Right forelimb (tissue), 1 donor: Measurements from ENCODE around the gene RAB25.
"Not testable (repeated sequence)": the region's sequence is repeated elsewhere in the genome, so short reads cannot be mapped to it uniquely, and the experiment has no call there.

Source experiments
- DNase-seq: peaks from one replicate; pipeline ENCODE4 v3.0.0-alpha.2; 2018

Gene RAB25

DNA sequence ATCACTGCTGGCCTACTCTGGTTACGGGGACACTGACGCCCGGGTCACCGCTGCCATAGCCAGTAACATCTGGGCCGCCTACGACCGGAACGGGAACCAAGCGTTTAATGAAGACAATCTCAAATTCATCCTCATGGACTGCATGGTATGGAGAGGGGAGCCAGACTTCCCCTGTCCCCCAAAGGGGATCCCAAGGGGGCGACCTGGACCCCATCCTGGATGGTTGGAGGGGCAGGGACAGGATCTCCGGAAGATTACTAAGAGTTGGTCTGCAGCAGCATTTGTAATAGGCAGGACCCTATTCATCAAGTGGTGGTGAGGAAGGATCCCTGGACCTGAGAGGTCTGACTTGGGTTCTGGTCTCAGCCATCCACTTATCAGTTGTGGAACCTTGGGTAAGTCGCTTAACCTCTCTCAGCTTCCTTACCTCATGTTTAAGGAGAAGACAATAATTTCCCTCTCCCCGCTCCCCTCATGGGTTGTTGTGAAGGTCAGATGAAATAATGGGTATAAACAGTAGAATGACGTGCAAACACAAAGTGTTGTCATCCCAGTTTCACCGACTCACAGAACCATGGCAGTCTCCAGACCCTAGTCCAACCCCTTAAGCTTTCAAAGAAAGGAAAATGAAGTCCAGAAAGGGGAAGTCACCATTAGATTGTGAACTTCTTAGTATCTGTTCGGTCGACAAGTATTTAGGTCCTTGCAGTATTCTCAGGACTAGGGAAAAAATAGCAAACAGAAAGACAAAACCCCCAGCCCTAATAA is 5.5 kb upstream of the RAB25 start:
- no peak for DNase-seq

DNA sequence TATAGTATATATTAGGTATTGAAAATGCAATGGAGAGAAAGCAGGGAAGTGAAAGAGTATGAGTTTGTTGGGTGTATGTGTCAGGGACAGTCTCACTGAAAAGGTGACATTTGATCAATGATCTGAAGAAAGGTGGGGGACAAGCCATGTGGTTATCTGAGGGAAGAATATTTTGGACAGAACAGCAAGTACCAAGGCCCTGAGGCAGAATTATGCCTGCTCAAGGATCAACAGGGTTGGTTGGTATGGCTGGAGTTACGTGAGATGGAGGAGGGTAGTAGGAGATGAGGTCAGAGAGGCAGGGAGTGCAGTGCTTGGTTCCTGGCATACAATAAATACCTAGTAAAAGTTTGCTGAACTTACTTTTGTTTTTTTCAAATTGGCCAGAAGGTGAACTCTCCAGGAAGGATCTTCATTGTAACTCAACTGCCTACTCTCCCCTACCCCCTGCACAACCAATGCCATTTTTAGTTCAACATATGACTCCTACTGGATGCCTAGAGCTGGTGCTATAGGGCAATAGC is 4.6 kb upstream of the RAB25 start:
- no peak for DNase-seq

- no peak for DNase-seq
These were observed 1.2 kb downstream of the RAB25 start for GRCh38 chr1:156062189-156062588.

- no peak for DNase-seq
These were observed 3.0 kb downstream of the RAB25 start for GRCh38 chr1:156063997-156064285.

DNA sequence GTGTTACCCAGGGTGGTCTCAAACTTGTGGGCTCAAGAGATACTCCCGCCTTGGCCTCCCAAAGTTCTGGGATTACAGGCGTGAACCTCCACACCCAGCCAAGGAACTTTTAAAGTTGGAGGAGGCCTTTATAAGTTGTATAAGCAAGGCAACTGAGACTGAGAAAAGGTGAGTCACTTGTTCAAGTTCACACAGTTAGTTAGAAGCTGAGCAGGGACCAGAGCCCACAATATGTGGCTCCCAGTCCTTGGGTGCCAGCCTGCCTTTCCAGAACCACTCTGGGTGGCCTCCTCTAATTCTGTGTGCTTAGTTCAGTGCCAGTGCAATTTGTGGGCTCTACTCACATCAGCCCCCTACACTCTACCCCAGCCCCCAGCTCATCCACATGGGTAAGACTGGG is 3.7 kb downstream of the RAB25 start:
- DNase-seq, result no peak

- no peak for DNase-seq
These were observed 4.3 kb downstream of the RAB25 start for GRCh38 chr1:156065212-156065611.

- no peak for DNase-seq
These were observed 4.9 kb downstream of the RAB25 start for GRCh38 chr1:156065871-156066270.

- DNase-seq, result no peak
These were observed 6.3 kb downstream of the RAB25 start for GRCh38 chr1:156067262-156067661.

DNA sequence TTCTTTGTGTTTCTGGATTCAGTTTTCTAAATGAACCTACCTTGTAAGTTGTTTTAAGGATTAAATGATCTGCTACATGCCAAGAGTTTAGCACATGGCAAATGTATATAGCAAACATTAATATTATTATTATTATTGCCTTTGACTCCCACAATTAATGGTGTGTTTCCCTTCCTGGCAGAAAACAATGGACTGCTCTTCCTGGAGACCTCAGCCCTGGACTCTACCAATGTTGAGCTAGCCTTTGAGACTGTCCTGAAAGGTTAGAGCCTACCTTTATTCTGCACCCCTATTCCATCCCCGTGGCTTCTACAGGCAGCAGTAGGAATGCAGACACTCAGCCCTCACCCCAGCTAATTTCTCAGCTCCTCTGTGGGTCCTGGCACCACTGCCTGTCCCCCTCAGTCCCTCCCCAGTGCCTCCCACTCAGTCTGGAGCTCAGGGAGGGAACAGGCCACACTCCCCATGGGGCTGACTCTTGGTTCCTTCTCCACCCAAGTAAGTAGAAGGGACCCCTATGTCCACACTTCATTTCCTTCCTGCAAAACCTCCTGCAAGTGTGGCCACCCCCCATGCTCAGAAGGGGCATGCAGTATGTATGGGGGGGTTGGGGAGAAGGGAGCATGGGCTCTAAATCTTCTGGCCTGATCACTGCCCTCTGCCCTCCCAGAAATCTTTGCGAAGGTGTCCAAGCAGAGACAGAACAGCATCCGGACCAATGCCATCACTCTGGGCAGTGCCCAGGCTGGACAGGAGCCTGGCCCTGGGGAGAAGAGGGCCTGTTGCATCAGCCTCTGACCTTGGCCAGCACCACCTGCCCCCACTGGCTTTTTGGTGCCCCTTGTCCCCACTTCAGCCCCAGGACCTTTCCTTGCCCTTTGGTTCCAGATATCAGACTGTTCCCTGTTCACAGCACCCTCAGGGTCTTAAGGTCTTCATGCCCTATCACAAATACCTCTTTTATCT is 8.8 kb downstream of the RAB25 start:
- no peak for DNase-seq

DNA sequence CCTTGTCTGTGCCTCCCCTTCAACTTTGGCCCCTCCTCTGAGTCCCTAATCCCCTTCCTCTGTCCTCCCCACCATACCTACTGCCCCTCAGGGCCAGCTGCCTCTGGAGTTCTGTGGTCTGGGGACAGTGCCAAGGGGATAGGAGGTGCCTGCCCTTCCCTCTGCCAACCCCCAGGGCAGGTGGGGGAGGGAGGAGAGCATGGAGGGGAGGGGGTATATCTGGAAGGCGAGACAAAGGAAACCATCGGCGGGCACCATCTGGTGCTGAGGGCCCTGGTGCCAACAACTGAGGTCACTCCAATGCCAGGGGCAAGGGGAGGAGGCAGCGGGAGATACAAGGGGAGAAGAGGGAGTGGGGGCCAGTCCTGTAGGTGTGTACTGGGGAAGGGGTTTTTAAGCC is 9.6 kb downstream of the RAB25 start:
- DNase-seq, result no peak

DNA sequence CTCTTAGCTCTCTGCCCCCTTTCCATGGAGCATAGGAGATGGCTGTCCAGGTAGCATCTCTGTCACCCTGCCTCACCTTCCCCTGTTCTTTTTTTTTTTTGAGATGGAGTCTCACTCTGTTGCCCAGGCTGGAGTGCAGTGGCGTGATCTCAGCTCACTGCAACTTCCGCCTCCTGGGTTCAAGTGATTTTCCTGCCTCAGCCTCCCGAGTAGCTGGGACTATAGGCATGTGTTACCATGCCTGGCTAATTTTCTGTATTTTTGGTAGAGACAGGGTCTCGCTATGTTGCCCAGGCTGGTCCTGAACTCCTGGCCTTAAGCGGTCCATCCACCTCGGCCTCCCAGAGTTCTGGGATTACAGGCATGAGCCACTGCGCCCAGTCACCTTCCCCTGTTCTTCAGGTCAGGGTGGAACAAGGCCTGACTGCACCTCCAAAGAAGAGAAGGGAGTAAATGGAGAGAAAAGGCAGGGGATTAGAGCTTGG is 10.4 kb downstream of the RAB25 start:
- not testable (repeated sequence) for DNase-seq

GRCh38 chr1:156072251-156072650 is 11.3 kb downstream of the RAB25 start:
- DNase-seq, result no peak

GRCh38 chr1:156073110-156073687 is 12.2 kb downstream of the RAB25 start:
- no peak for DNase-seq

DNA sequence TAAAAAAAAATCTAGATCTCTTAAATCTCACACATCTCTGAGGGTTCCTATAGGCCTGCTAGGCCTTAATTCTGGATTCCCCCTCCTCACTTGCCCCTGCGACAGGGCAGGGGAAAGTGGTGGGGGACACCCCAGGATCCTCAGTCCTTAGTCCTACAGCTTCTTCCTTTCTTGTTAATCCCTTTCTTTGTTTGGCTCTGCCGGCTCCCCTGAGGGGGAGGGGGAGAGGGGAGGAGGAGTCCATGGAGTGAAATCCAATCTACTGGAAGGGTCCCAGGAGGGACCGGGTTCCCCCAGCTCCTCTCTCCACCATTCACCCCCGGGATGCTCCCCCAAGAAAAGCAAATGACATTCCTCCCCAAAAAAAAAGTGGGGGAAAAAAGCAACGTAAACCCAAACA is 12.8 kb downstream of the RAB25 start:
- DNase-seq, result no peak

DNA sequence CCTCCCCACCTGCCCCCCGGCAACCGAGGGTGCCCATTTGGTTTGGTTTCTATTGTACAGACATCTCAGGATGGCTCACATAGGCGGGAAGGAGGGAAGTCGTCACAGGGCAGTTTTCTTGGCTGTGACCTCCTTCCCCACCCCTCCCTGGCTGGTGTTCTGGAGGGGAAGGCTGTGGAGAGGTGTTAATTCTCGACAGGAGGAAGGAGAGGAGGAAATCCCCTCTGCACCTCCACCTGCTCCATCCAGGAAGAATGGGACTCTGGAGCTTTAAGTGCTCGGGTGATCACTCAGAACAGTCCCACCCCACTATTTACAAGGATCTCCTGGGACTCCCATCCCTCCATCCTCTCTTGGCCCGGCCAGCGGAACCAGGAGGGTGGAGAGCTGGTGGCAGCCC is 13.7 kb downstream of the RAB25 start:
- no peak for DNase-seq

DNA sequence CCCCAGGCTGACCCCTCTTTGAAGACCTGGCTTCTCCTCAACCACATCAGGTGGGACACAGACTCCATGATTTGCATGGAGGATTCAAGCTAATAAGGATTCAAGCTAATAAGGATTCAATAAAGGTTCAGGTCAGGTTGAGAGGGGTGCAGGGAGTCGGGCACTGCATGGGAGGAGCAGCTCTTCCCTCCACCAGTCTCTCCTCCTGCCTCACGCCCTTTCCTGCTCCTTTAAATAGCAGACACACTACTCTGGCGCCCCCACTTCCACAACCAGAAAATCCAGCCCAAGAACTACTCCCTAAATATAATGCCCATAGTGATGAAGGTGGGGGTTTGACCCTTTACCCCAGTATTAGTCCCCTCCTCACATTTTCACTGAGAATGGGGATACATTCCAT is 14.2 kb downstream of the RAB25 start:
- DNase-seq, result no peak

DNA sequence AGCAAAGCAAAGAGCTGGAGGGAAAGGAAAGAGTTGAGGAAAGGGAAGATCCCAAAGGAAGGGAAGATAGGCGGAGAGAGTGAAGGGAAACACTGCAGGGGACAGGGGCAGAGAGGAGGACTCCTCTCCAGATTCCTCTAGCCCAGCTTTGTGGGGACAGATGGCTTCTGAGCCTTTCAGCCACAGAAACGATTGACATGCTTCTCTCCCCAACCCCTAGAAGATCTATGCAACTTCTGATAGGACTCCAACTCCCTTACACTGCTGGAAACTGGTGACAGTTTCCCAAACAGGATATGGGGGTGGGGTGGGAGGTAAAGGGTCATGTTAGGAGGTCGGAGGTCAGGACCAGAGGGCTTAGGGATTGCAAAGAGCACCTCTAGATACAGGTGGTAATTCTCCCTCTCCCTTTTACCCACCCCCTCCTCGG is 14.8 kb downstream of the RAB25 start:
- DNase-seq, result no peak

DNA sequence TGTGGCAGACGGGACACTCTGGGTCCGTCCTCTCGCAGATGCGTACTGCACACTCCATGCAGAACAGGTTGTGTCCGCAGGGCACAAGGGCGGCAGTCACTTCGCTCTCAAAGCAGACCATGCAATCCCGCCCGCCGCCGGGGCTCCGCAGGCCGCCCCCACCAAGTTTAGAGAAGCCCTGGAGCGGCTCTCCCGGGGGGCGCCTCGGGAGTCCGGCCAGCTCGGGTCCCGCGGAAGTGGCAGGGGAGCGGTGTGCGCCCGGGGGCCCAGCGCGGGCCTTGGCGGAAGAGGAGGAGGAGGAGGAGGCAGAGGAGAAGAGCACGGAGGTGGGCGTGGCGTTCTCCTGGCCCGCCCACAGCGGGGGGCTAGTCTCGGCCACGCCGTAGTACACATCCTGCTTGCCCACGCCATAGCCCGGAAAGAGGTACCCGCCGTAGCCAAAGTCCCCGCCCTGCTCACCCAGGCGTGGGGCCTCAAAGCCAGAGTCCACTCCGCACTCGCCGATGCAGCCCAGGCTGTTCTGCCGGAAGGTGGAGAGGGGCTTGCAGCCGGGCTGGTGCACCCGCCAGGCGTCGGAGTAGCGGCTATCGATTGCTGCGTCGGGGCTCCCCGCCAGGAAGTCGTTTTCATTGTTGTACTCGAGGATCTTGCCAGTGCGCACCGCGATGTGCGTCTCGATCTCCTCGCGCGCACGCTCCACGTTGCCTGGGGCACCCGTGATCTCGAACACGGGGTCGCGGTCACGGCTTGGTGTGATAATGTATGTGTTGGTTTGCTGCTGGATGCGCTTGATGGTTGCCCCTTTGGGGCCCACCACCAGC is 15.9 kb downstream of the RAB25 start:
- peak; percentile 76 for DNase-seq

- no peak for DNase-seq
These were observed 16.4 kb downstream of the RAB25 start for GRCh38 chr1:156077430-156077760.

- no peak for DNase-seq
These were observed 17.8 kb downstream of the RAB25 start for GRCh38 chr1:156078728-156079127.

- DNase-seq, result no peak
These were observed 18.8 kb downstream of the RAB25 start for GRCh38 chr1:156079762-156080161.

- DNase-seq, result peak; percentile 55
These were observed 19.4 kb downstream of the RAB25 start for GRCh38 chr1:156080241-156080862.
